Measurements from ENCODE around the gene OR2A2. TPM values are rescaled to one million over a fixed set of nuclear protein-coding genes. Genes with fewer than 3 reads are reported as not detected.

Gene OR2A2
- total RNA-seq, 1 donor from 2014 or later = not detected

- no peak for DNase-seq (ENCODE audit: low spot score)
Observed at GRCh38 chr7:144142187-144142586, 32.8 kb downstream of the OR2A2 start.

GRCh38 chr7:144144426-144144825, 35.0 kb downstream of the OR2A2 start:
- DNase-seq (ENCODE audit: low spot score) = no peak

GRCh38 chr7:144148224-144148827, 38.9 kb downstream of the OR2A2 start:
- no peak for DNase-seq (ENCODE audit: low spot score)

- no peak for DNase-seq (ENCODE audit: low spot score)
Observed at GRCh38 chr7:144158861-144159260, 49.5 kb downstream of the OR2A2 start.

Other genes starting within 250 kb of the OR2A2 start
- 64.5 TPM for gene TCAF1, start 207.4 kb upstream of the OR2A2 start, total RNA-seq
- gene OR2F2, start 174.3 kb upstream of the OR2A2 start, total RNA-seq = not detected
- not detected for gene OR2F1, start 154.7 kb upstream of the OR2A2 start, total RNA-seq
- gene OR6B1, start 109.3 kb upstream of the OR2A2 start, total RNA-seq = not detected
- not detected for gene OR2A5, start 60.6 kb upstream of the OR2A2 start, total RNA-seq
- gene OR2A25, start 39.8 kb upstream of the OR2A2 start, total RNA-seq = not detected
- not detected for gene OR2A12, start 23.3 kb upstream of the OR2A2 start, total RNA-seq
- gene OR2A14, start 13.6 kb downstream of the OR2A2 start, total RNA-seq = not detected
- 7.5 TPM for gene CTAGE4, start 73.9 kb downstream of the OR2A2 start, total RNA-seq
- gene ARHGEF35, start 86.2 kb downstream of the OR2A2 start, total RNA-seq = 10.5 TPM
- gene OR2A42, start 130.0 kb downstream of the OR2A2 start, total RNA-seq = not detected
- gene OR2A7, start 155.2 kb downstream of the OR2A2 start, total RNA-seq = 4.8 TPM
- gene CTAGE8, start 159.7 kb downstream of the OR2A2 start, total RNA-seq = 3.1 TPM
- not detected for gene OR2A1, start 202.8 kb downstream of the OR2A2 start, total RNA-seq
- gene ARHGEF5, start 245.8 kb downstream of the OR2A2 start, total RNA-seq = 45.8 TPM